GM12864 (cell line): Measurements from ENCODE around the gene IL31.

Experiments
- DNase-seq: peaks from one replicate; pipeline ENCODE4 v3.0.0-alpha.2; 2011; ENCODE audit warnings: low read depth
- H3K4me3 ChIP-seq: 2 replicates; pipeline ENCODE4 v1.5.1; 2011; ENCODE audit warnings: mild to moderate bottlenecking, low read depth, low read length, control low read depth
- TF ChIP-seq, protein P1 (sequence below): IDR thresholded peaks from 2 replicates; pipeline ENCODE4 v1.5.1; 2011; ENCODE audit warnings: low read depth, mild to moderate bottlenecking, moderate library complexity, low read length, control low read depth, inconsistent platforms; ENCODE audit errors: missing control alignments

The IL31 gene

DNA sequence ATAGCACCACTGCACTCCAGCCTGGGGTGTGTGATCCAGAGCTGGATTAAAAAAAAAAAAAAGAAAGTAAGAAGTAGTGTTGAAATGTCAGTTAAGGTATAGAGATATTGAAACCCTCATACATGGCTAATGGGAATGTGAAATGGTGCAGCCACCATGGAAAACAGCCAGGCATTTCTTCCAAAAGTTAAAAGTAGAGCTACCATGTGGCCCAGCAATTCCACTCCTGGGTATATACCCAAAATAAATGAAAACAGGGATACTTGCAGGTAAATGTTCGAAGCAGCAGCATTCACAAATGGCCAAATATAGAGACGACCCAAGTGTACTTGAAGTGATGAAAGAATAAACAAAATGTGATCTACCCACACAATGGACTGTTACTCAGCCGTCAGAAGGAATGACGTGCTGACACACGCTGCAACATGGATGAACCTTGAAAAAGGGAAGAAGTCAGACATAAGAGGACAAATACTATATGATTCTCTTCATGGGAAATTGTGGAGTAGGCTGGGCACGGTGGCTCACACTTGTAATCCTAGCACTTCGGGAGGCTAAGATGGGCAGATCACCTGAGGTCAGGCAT is 15.2 kb downstream of the IL31 start:
- H3K4me3 ChIP-seq, result no peak overlapping the region
- TF ChIP-seq, protein P1, sequence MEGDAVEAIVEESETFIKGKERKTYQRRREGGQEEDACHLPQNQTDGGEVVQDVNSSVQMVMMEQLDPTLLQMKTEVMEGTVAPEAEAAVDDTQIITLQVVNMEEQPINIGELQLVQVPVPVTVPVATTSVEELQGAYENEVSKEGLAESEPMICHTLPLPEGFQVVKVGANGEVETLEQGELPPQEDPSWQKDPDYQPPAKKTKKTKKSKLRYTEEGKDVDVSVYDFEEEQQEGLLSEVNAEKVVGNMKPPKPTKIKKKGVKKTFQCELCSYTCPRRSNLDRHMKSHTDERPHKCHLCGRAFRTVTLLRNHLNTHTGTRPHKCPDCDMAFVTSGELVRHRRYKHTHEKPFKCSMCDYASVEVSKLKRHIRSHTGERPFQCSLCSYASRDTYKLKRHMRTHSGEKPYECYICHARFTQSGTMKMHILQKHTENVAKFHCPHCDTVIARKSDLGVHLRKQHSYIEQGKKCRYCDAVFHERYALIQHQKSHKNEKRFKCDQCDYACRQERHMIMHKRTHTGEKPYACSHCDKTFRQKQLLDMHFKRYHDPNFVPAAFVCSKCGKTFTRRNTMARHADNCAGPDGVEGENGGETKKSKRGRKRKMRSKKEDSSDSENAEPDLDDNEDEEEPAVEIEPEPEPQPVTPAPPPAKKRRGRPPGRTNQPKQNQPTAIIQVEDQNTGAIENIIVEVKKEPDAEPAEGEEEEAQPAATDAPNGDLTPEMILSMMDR, result no peak
- no peak for DNase-seq

DNA sequence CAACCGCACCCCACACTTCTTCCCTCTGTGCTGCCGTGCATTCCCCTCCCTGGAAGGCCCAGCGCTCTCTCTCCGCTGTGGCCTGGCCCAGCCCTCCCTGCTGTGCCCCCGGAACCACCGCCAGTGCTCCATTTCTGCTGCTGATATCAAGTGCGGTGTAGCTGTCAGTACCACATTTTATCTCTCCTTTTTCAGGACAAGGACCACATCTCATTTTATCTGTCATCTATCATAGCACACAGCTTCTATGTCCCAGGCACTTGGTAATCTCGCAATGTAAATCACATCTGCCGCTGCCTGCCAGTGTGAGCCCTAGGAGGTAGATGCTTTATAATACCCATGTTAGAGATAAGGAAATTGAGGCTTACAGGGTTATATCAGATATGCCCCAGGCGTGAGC is 18.3 kb downstream of the IL31 start:
- DNase-seq, result no peak
- no peak overlapping the region for H3K4me3 ChIP-seq
- TF ChIP-seq, protein P1, result no peak

DNA sequence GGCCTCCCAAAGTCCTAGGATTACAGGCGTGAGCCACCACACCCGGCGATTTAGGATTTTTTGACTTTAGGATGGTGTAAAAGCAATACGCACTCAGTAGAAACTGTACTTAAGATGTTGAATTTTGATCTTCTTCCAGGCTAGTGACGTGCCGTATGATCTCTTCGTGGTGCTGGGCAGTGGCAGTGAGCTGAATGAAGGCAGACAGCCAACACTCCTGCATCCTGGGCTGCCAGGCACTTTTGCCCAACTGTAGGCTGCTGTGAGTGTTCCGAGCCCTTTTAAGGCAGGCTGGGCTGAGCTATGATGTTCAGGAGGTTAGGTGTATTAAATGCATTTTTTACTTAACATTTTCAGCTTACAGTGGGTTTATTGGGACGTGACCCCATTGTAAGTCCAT is 21.3 kb downstream of the IL31 start:
- TF ChIP-seq, protein P1, result no peak

DNA sequence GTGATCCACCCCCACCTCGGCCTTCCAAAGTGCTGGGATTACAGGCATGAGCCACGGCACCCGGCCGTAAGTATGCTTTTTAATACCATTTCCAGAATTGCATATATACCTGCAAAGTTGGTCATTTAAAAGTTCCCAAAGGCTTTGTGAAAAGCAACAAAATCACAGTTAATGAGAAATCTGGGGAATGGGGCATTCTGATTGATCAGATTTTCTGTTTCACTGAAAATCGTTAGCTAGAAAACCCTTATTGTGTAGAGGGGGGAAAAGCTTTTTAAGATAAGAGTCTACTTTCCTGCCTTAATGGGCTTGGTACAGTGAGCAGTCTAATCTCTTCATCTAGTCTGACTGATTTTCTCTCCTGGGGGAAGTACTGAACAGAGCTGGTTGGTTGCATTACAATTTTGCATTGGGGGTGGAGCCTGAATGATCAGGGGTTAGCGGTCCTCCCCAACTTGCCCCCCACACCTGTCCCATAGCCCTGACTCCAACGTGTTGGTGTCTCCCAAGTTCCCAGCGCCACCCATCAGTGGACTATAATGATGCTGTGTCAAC is 23.8 kb downstream of the IL31 start:
- H3K4me3 ChIP-seq, result no peak overlapping the region
- DNase-seq, result no peak
- TF ChIP-seq, protein P1, result no peak

More for the DNA sequence above, 21.3 kb downstream of the IL31 start:
- H3K4me3 ChIP-seq, result no peak overlapping the region
- no peak for DNase-seq

DNA sequence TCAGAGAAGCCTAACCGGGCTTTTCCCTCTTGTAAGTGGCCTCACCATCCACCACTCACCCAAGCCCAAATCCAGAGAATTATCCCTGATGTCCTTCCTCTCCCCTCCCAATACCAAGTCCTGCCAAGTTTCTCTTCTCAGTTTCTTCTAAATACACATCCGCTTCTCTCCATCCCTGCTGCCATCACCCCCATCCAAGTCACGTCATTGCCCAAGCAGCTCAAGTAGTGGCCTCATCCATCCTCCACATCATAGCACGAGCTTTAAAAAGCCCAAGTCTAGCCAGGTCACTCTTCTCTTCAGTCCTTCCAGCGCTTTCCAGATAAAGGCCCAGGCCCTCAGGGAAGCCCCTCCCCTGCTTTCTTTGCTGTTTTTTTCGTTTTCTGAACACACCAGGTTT is 25.4 kb downstream of the IL31 start:
- H3K4me3 ChIP-seq, result no peak overlapping the region
- DNase-seq, result no peak
- TF ChIP-seq, protein P1, result no peak

DNA sequence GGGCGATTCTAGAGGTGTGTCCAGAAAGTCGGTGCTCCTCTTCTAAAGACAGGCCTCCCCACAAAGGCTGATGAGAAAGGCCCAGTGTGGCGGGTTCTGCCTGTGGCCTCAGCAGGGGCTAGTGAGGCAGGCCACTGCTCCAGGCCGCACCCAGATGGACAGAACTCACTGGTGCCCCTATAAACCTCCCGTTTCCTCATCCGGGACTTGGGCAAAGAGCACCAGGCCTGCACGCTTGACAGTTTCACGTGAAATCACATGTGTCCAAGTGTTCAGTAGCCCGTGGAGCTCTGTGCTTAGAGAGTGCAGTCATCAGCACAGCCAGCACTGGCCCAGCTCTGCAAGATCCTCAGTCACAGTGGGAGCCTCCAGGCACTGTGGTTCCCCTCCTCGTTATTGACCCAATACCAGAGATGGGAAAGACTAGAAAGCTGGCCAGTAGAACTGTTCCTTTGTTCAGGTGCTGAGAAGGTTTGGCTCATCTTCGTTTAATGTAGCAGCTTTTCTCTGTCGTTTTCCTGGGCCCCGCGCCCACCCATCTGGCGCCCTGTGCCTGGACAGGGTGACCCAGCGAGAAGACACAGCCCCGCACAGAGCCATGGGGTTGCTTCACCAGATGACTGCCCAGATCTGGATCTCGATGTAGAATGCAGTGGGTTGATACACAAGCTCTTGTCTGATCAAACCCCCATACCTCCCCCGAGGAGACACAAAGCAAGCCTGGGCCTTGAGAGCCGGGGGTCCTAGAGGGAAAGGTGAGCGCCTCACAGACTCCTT is 26.3 kb downstream of the IL31 start:
- no peak overlapping the region for H3K4me3 ChIP-seq
- no peak for DNase-seq
- TF ChIP-seq, protein P1, result no peak
